ENCODE data around the gene ADAMTS18.
"Not testable (repeated sequence)": the region's sequence is repeated elsewhere in the genome, so short reads cannot be mapped to it uniquely, and the experiment has no call there.

ADAMTS18 gene

GRCh38 chr16:77277141-77277540 lies 157.7 kb downstream of the ADAMTS18 start:
- TF ChIP-seq CTCF (IDR thresholded peaks at IDR 0.05; ENCODE audit: borderline replicate concordance, control extremely low read depth, extremely low read depth, insufficient read depth, missing control alignments) = no peak
- in situ Hi-C loops (cut with MboI; ENCODE audit: low sequenced_read_pairs, unreplicated experiment) = no loop called here
- no peak for DNase-seq (ENCODE audit: low spot score)

GRCh38 chr16:77276661-77277060 lies 158.2 kb downstream of the ADAMTS18 start:
- TF ChIP-seq CTCF (IDR thresholded peaks at IDR 0.05; ENCODE audit: borderline replicate concordance, control extremely low read depth, extremely low read depth, insufficient read depth, missing control alignments) = no peak
- no peak for DNase-seq (ENCODE audit: low spot score)
- in situ Hi-C loops (cut with MboI; ENCODE audit: low sequenced_read_pairs, unreplicated experiment) = no loop called here

DNA sequence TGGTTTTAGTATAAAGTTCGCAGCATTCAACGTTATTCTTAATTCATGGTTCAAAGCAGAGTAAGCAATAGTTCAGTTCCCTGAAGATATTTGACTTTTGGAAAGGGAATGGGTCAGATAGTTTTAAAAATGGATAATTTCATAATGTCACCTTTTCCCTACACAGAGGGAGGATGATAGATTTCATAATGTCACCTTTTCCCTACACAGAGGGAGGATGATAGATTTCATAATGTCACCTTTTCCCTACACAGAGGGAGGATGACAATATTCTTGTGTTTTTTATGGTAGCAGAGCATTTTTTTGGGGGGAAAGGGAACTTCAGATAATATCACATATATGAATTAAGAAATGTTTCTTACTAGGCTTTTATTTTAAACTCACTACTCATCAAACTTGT lies 159.5 kb downstream of the ADAMTS18 start:
- in situ Hi-C loops (cut with MboI; ENCODE audit: low sequenced_read_pairs, unreplicated experiment); DNase-seq (ENCODE audit: low spot score): not testable (repeated sequence)

DNA sequence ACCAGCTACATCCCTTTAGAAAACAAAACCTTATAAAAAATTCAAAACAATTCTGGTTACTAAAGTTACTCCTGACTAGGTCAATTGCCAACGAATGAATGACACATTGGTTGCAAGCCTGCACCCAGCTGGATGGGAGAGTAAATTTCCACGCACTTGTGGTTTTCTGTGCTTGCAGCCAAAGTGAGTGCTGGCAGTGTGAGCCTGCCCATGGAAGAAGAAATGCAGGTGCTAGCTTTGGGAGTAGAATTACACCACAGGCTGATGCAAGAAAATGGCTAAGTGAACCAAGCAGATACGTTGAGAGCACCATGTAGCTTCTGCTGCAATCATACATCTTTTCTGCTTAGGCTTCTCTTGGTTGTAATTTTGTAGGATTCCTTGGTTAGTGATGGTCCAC lies 161.0 kb downstream of the ADAMTS18 start:
- no peak for TF ChIP-seq CTCF (IDR thresholded peaks at IDR 0.05; ENCODE audit: borderline replicate concordance, control extremely low read depth, extremely low read depth, insufficient read depth, missing control alignments)
- DNase-seq (ENCODE audit: low spot score) = no peak

GRCh38 chr16:77271532-77272426 lies 163.1 kb downstream of the ADAMTS18 start:
- in situ Hi-C loops (cut with MboI; ENCODE audit: low sequenced_read_pairs, unreplicated experiment) = no loop called here
- no peak for DNase-seq (ENCODE audit: low spot score)
- TF ChIP-seq CTCF (IDR thresholded peaks at IDR 0.05; ENCODE audit: borderline replicate concordance, control extremely low read depth, extremely low read depth, insufficient read depth, missing control alignments) = no peak

More for the DNA sequence above, 161.0 kb downstream of the ADAMTS18 start:
- in situ Hi-C loops (cut with MboI; ENCODE audit: low sequenced_read_pairs, unreplicated experiment) = no loop called here

DNA sequence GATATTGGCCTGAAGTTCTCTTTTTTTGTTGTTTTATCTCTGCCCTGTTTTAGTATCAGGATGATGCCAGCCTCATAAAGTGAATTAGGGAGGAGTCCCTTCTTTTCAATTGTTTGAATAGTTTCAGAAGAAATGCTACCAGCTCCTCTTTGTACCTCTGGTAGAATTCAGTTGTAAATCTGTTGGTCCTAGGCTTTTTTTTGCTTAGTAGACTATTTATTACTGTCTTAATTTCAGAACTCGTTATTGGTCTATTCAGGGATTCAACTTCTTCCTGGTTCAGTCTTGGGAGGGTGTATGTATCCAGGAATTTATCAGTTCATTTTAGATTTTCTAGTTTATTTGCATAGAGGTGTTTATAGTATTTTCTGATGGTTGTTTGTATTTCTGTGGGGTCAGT lies 168.6 kb downstream of the ADAMTS18 start:
- DNase-seq (ENCODE audit: low spot score); in situ Hi-C loops (cut with MboI; ENCODE audit: low sequenced_read_pairs, unreplicated experiment): not testable (repeated sequence)

DNA sequence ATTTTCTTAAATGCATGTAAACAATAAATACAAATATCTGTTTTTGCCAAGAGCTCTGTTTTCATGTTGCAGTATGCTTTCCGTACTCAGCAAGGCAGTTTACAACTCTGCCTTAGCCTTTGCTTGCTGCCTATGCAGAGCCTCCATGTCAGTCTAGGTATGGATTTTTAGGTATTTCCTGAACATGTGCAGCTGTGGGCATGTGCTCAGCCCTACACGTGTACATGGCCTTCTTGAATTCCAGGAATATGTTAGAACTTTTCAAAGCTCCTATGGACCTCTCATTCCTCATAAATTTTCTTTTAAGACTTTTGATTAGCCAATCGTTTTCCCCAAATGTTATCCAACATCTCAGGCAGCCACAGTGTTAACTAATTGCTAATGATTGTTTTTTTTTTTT lies 171.9 kb downstream of the ADAMTS18 start:
- in situ Hi-C loops (cut with MboI; ENCODE audit: low sequenced_read_pairs, unreplicated experiment) = no loop called here
- DNase-seq (ENCODE audit: low spot score) = no peak
- no peak for TF ChIP-seq CTCF (IDR thresholded peaks at IDR 0.05; ENCODE audit: borderline replicate concordance, control extremely low read depth, extremely low read depth, insufficient read depth, missing control alignments)
